ENCODE results near the gene LACTB. TPM values are rescaled to one million over a fixed set of nuclear protein-coding genes. Genes with fewer than 3 reads are reported as not detected.

Gene LACTB
- total RNA-seq, 2 donors from 2014 or later: 13.3 to 14.9 TPM

DNA sequence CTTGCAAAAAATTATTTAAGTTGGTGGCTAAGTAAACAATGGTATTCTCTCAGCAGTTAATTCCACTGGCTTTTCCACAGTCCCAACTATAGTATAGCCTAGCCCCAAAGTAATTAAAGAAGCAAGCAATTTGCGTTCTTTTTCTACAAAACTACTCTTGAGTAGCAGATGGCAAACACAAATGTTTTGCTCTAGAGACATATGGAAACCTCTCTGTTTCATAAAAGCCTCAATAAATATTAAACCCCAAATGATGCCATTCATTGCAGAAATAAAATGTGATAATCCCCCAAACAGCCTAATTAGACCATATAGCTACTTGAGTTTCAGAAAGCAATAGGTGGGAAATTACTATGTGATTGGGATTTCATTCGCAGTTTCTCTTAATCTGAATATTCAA lies 59.1 kb downstream of the LACTB start:
- Histone ChIP-seq H3K27me3 (ENCODE audit: control insufficient read depth, insufficient read depth, low read length, poor library complexity, severe bottlenecking) (no peaks in the 10 kb centered on the region), H3K9ac (ENCODE audit: extremely low read depth, low read length, poor library complexity, severe bottlenecking) (no peak overlapping the region), H3K36me3 (ENCODE audit: control insufficient read depth, insufficient read depth, low read length) (no peaks in the 10 kb centered on the region), H3K4me1 (ENCODE audit: control insufficient read depth, insufficient read depth, low read length) (peaks cover 7% of the 10 kb centered on the region), H3K9me3 (ENCODE audit: control insufficient read depth, low read length) (no peaks in the 10 kb centered on the region), H3K27ac (ENCODE audit: low read depth, low read length) (no peak overlapping the region), H3K4me3 (ENCODE audit: low read length) (no peak overlapping the region)
- no peaks in the 10 kb centered on the region for H3K36me3 Mint-ChIP-seq (ENCODE audit: low read depth)
- DNase-seq: no peak
- H3K4me3 Mint-ChIP-seq: no peak overlapping the region
- H3K4me1 Mint-ChIP-seq: peaks cover 11% of the 10 kb centered on the region
- WGBS, 2 experiments (ENCODE audit: insufficient coverage in 1 of 2, insufficient read length in 1 of 2): 89 to 91% methylated on average over 1 of the region's 2 CpGs
- no peaks in the 10 kb centered on the region for H3K9me3 Mint-ChIP-seq
- no peaks in the 10 kb centered on the region for H3K27me3 Mint-ChIP-seq (ENCODE audit: insufficient read depth)
- H3K27ac Mint-ChIP-seq: no peak overlapping the region
- TF ChIP-seq, protein P1, sequence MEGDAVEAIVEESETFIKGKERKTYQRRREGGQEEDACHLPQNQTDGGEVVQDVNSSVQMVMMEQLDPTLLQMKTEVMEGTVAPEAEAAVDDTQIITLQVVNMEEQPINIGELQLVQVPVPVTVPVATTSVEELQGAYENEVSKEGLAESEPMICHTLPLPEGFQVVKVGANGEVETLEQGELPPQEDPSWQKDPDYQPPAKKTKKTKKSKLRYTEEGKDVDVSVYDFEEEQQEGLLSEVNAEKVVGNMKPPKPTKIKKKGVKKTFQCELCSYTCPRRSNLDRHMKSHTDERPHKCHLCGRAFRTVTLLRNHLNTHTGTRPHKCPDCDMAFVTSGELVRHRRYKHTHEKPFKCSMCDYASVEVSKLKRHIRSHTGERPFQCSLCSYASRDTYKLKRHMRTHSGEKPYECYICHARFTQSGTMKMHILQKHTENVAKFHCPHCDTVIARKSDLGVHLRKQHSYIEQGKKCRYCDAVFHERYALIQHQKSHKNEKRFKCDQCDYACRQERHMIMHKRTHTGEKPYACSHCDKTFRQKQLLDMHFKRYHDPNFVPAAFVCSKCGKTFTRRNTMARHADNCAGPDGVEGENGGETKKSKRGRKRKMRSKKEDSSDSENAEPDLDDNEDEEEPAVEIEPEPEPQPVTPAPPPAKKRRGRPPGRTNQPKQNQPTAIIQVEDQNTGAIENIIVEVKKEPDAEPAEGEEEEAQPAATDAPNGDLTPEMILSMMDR (conservative IDR thresholded peaks at IDR 0.05): no peak

DNA sequence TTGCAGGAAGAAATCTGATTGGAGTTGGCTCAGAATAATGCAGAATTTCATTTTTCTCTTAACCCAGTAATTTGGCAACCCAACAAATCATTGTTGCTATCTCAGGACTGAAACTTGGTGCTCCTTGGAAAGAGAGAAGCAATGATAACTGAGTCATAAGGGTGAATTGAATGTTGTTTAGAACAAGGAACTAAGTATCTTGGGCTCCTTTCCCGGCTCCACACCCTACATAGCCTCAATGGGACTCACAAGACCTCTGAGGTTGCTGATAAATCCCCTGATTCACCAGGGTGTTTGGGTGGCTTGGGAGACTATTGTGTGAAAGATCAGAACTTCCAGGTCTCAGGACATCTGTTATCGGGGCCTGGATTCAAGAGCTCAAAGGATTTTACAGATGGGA lies 60.0 kb downstream of the LACTB start:
- H3K27me3 Mint-ChIP-seq (ENCODE audit: insufficient read depth): peaks cover 6% of the 10 kb centered on the region
- peaks cover 11% of the 10 kb centered on the region for H3K4me1 Mint-ChIP-seq
- Histone ChIP-seq H3K4me1 (ENCODE audit: control insufficient read depth, insufficient read depth, low read length) (peaks cover 7% of the 10 kb centered on the region), H3K9ac (ENCODE audit: extremely low read depth, low read length, poor library complexity, severe bottlenecking) (no peak overlapping the region), H3K27ac (ENCODE audit: low read depth, low read length) (no peak overlapping the region), H3K9me3 (ENCODE audit: control insufficient read depth, low read length) (no peaks in the 10 kb centered on the region), H3K36me3 (ENCODE audit: control insufficient read depth, insufficient read depth, low read length) (no peaks in the 10 kb centered on the region), H3K27me3 (ENCODE audit: control insufficient read depth, insufficient read depth, low read length, poor library complexity, severe bottlenecking) (no peaks in the 10 kb centered on the region), H3K4me3 (ENCODE audit: low read length) (no peak overlapping the region)
- TF ChIP-seq, protein P1 (conservative IDR thresholded peaks at IDR 0.05): no peak
- WGBS, 2 experiments (ENCODE audit: insufficient coverage in 1 of 2, insufficient read length in 1 of 2): 97% methylated on average over 2 of the region's 2 CpGs; no CpG with 5 or more reads in 1 of the 2 experiments
- no peaks in the 10 kb centered on the region for H3K9me3 Mint-ChIP-seq
- no peak overlapping the region for H3K27ac Mint-ChIP-seq
- no peaks in the 10 kb centered on the region for H3K36me3 Mint-ChIP-seq (ENCODE audit: low read depth)
- no peak for DNase-seq
- H3K4me3 Mint-ChIP-seq: no peak overlapping the region

DNA sequence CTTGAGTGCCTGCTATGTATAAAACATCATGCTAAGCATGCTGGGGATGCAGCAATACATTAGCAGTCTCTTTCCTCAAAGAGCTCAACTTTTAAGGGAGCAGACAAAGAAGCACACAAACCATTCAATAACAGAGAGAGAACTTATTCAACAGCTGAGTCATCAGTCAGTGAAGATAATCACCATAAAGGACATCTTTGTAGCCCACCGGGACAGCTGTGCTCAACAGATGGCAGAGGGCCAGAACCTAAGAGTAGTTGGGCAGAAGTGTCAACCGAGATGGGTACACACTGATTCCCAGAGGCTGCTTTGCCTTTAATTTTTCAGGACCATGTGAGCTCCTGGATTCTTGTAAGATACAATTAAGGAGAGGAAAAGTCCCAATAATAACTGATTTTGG lies 63.5 kb downstream of the LACTB start:
- H3K4me1 ChIP-seq (ENCODE audit: control insufficient read depth, insufficient read depth, low read length): peaks cover 10% of the 10 kb centered on the region
- no peaks in the 10 kb centered on the region for H3K9me3 ChIP-seq (ENCODE audit: control insufficient read depth, low read length)
- TF ChIP-seq, protein P1 (conservative IDR thresholded peaks at IDR 0.05): no peak
- Mint-ChIP-seq H3K4me1 (peaks cover 11% of the 10 kb centered on the region), H3K9me3 (no peaks in the 10 kb centered on the region), H3K27ac (no peak overlapping the region), H3K4me3 (no peak overlapping the region), H3K36me3 (ENCODE audit: low read depth) (no peaks in the 10 kb centered on the region), H3K27me3 (ENCODE audit: insufficient read depth) (peaks cover 9% of the 10 kb centered on the region)
- no peaks in the 10 kb centered on the region for H3K36me3 ChIP-seq (ENCODE audit: control insufficient read depth, insufficient read depth, low read length)
- 90 to 95% methylated on average over 2 of the region's 2 CpGs for WGBS, 2 experiments (ENCODE audit: insufficient coverage in 1 of 2, insufficient read length in 1 of 2)
- H3K27me3 ChIP-seq (ENCODE audit: control insufficient read depth, insufficient read depth, low read length, poor library complexity, severe bottlenecking): peaks cover 7% of the 10 kb centered on the region
- H3K4me3 ChIP-seq (ENCODE audit: low read length): no peak overlapping the region
- DNase-seq: peak; percentile 7
- H3K27ac ChIP-seq (ENCODE audit: low read depth, low read length): no peak overlapping the region
- no peak overlapping the region for H3K9ac ChIP-seq (ENCODE audit: extremely low read depth, low read length, poor library complexity, severe bottlenecking)
